ENCODE data around the gene NANS.

DNA sequence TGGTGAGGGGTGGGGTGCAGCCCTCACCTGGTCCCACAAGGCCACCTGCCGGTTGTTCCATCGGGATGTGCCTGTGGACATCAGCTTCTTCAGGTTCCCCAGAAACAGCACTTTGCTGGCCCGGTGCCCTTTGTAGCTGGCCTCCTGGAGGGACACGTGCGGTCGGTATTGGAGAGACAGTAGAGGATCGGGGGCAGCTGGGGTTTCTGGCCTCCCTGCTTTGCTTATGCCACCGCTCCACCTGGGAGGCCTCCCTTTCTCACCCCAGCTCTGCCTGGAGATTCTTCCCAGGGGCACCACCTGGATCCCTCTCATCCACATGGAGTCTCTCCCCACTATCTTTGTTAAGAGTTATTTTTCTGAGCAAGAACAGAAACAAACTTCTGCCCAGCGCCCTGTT, 75.6 kb downstream of the NANS start:
- TF ChIP-seq REST (IDR thresholded peaks at IDR 0.05; ENCODE audit: low read depth) (no peak), POLR2A (IDR thresholded peaks at IDR 0.05; ENCODE audit: borderline replicate concordance, extremely low read depth, insufficient read depth, insufficient read length) (no peak)

All from HCT116 (cell line).